PC-9 (cell line): Measurements from ENCODE around the gene SDC1. TPM values are rescaled to one million over a fixed set of nuclear protein-coding genes. Genes with fewer than 3 reads are reported as not detected.

ENCODE experiments used
- BruUV-seq: library from RNA; stranded (reverse); fragments of 400-500 nt; replicated peaks from 2 replicates; lab custom pipeline; 2021; lab: Mats Ljungman, UMichigan
- CTCF ChIA-PET: fragments of 300-600 bp; sonication (Branson Sonifier 250); formaldehyde crosslinking; loops from one replicate; lab custom pipeline; 2022; ENCODE audit warnings: antibody characterized with exemption; lab: Charles Lee
- POLR2A ChIA-PET: fragments of 300-600 bp; sonication (Branson Sonifier 250); formaldehyde crosslinking; loops from one replicate; lab custom pipeline; 2022; ENCODE audit warnings: antibody characterized with exemption; ENCODE audit not compliant: unreplicated experiment; lab: Charles Lee
- DNase-seq, 2 experiments: peaks; one replicate each; pipeline versions ENCODE4 v3.0.0 to v3.0.0-alpha.2; 2015 to 2022; ENCODE audit warnings: mixed read lengths in 1 of 2
- H2AFZ ChIP-seq: fragments of 200-600 bp; sonication (generic); 2 replicates; pipeline ENCODE4 v1.8.1; 2017; ENCODE audit warnings: antibody characterized with exemption
- H3F3A ChIP-seq: fragments of 200-600 bp; sonication (generic); 2 replicates; pipeline ENCODE4 v1.8.1; 2017; ENCODE audit warnings: antibody characterized with exemption, mild to moderate bottlenecking, low read depth; ENCODE audit not compliant: insufficient read depth
- H3K27ac ChIP-seq: fragments of 200-600 bp; sonication (generic); 2 replicates; pipeline ENCODE4 v1.6.1; 2016; ENCODE audit warnings: mixed run types
- H3K27me3 ChIP-seq: fragments of 200-600 bp; sonication (generic); 2 replicates; pipeline ENCODE4 v1.6.1; 2016; ENCODE audit warnings: low read depth, mixed run types; ENCODE audit not compliant: insufficient read depth
- H3K36me3 ChIP-seq: fragments of 200-600 bp; sonication (generic); 2 replicates; pipeline ENCODE4 v1.6.1; 2016; ENCODE audit warnings: low read depth, mixed run types
- H3K4me1 ChIP-seq: fragments of 200-600 bp; sonication (generic); replicated peaks from 2 replicates; pipeline ENCODE4 v1.6.1; 2016; ENCODE audit warnings: mixed run types; ENCODE audit not compliant: insufficient read depth
- H3K4me2 ChIP-seq: fragments of 200-600 bp; sonication (generic); 2 replicates; pipeline ENCODE4 v1.6.1; 2017; ENCODE audit warnings: mixed run types
- H3K4me3 ChIP-seq: fragments of 200-600 bp; sonication (generic); 2 replicates; pipeline ENCODE4 v1.6.1; 2016; ENCODE audit warnings: mixed run types
- H3K79me2 ChIP-seq: fragments of 200-600 bp; sonication (generic); 2 replicates; pipeline ENCODE4 v1.6.1; 2017; ENCODE audit warnings: low read depth, mixed run types
- H3K9me2 ChIP-seq: fragments of 200-600 bp; sonication (generic); 2 replicates; pipeline ENCODE4 v1.8.1; 2017; ENCODE audit warnings: mild to moderate bottlenecking; ENCODE audit not compliant: insufficient read depth
- H3K9me3 ChIP-seq: fragments of 200-600 bp; sonication (generic); 2 replicates; pipeline ENCODE4 v1.8.1; 2016; ENCODE audit warnings: low read depth; ENCODE audit not compliant: insufficient read depth
- H4K20me1 ChIP-seq: fragments of 200-600 bp; sonication (generic); 2 replicates; pipeline ENCODE4 v1.8.1; 2017; ENCODE audit not compliant: insufficient read depth
- CTCF ChIP-seq: fragments of 200-600 bp; sonication (generic); conservative IDR thresholded peaks from 2 replicates; pipeline ENCODE4 v1.6.1; 2017; ENCODE audit warnings: mixed run types, antibody characterized with exemption, mild to moderate bottlenecking, moderate library complexity
- EZH2 ChIP-seq: fragments of 200-600 bp; sonication (generic); IDR thresholded peaks from 2 replicates; pipeline ENCODE4 v1.8.0; 2017; ENCODE audit warnings: antibody characterized with exemption, low read depth
- intact Hi-C: fragments of 100-400 bp; cut with micrococcal nuclease; formaldehyde crosslinking; loops from one replicate; pipeline ENCODE4 v1.10.0; 2022; ENCODE audit not compliant: unreplicated experiment
- total RNA-seq: library from RNA; stranded (reverse); gene quantifications from 2 replicates; pipeline ENCODE4 v1.2.3, GENCODE V29; 2021

The SDC1 gene
- total RNA-seq, 1 experiment from 2014 or later: 128 TPM

GRCh38 chr2:20223407-20224163 is 1.3 kb downstream of the SDC1 start:
- no peaks in the 10 kb centered on the region for H3K27me3 ChIP-seq
- H3K4me2 ChIP-seq: peak overlapping the region; percentile 92
- BruUV-seq: no TSS peak
- H3K4me3 ChIP-seq: peak overlapping the region; percentile 93
- TF ChIP-seq CTCF (peak; percentile 28; the same call in 1 of the 2 replicates), EZH2 (no peak)
- H3K9me3 ChIP-seq: no peaks in the 10 kb centered on the region
- ChIA-PET POLR2A (interaction anchor here (0.6 to 0.7 kb wide), 2 partner anchors 16 to 114 kb away, joined by 3 to 5 read pairs; no protein-coding TSS in a partner anchor), CTCF (interaction anchor here (0.7 kb wide), 1 partner anchor 437 kb away, joined by 3 read pairs; no protein-coding TSS in a partner anchor)
- peaks cover 36% of the 10 kb centered on the region for H3K4me1 ChIP-seq
- H3K27ac ChIP-seq: peak overlapping the region; percentile 61
- peak overlapping the region; percentile 87 for H2AFZ ChIP-seq
- intact Hi-C loops: loop anchor here (1.0 to 5.0 kb wide), 4 partner anchors 9 to 211 kb away; partner anchors contain the start of gene MATN3
- H3K36me3 ChIP-seq: no peaks in the 10 kb centered on the region
- no peaks in the 10 kb centered on the region for H4K20me1 ChIP-seq
- peak in 1 of 2 experiments; percentile 58 for DNase-seq
- H3F3A ChIP-seq: peaks cover 39% of the 10 kb centered on the region; the same call in 1 of the 2 replicates
- no peaks in the 10 kb centered on the region for H3K9me2 ChIP-seq
- H3K79me2 ChIP-seq: peaks cover 47% of the 10 kb centered on the region

DNA sequence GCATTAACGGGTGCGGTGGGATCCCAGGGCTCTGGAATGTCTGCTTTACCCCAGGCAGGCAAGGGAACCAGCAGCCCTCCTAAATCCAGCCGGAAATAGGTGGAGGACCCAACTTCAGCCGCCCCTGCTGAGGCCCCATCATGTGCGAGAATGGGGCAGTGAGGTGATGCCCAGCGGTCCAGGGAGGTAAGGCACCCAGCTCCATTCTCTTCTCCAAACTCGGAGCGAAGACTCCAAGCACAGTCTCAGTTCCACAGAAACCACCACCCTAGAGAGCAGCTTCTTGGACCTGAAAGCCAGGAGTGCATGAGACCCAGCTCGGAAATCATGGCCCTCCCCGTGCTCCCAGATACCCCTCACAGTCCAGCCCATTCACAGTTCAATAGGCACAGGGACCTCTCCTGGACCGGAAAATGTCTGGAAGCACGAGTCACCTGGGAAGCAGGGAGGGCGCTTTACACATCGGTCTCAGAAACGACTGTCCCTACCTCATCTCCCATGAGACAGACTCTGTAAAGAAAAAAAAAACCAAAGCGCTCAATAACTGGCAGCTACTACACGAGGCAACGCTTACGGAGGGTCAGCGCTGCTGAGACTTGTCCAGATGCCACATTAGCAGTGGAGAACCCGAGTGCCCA is 2.0 kb downstream of the SDC1 start:
- H3K36me3 ChIP-seq: no peaks in the 10 kb centered on the region

More for the DNA sequence above, 2.0 kb downstream of the SDC1 start:
- Histone ChIP-seq H3K4me3 (peak overlapping the region; percentile 93), H3K79me2 (peaks cover 53% of the 10 kb centered on the region), H2AFZ (peak overlapping the region; percentile 87), H3F3A (peaks cover 39% of the 10 kb centered on the region; the same call in 1 of the 2 replicates), H3K9me2 (no peaks in the 10 kb centered on the region), H3K4me2 (peak overlapping the region; percentile 92), H3K9me3 (no peaks in the 10 kb centered on the region), H4K20me1 (no peaks in the 10 kb centered on the region), H3K27ac (peak overlapping the region; percentile 61; the same call in 1 of the 2 replicates), H3K4me1 (peaks cover 39% of the 10 kb centered on the region), H3K27me3 (no peaks in the 10 kb centered on the region)
- ChIA-PET CTCF (interaction anchor here (1.4 kb wide), 1 partner anchor 9 kb away, joined by 3 read pairs; no protein-coding TSS in a partner anchor), POLR2A (interaction anchor here (0.6 kb wide), 2 partner anchors 15 to 113 kb away, joined by 3 to 8 read pairs; no protein-coding TSS in a partner anchor)
- TF ChIP-seq EZH2 (no peak), CTCF (no peak)
- DNase-seq: peak in 1 of 2 experiments; percentile 42
- BruUV-seq: TSS peak; percentile 35
- intact Hi-C loops: loop anchor here (2.0 to 5.0 kb wide), 2 partner anchors 38 to 211 kb away; partner anchors contain the start of gene MATN3
